Ascending aorta (tissue), 2 donors: ENCODE data around the gene PHKG1. TPM values are rescaled to one million over a fixed set of nuclear protein-coding genes. Genes with fewer than 3 reads are reported as not detected.
"Not testable (repeated sequence)": the region's sequence is repeated elsewhere in the genome, so short reads cannot be mapped to it uniquely, and the experiment has no call there.

Source experiments
- DNase-seq, 2 donors: peaks; one replicate each; pipeline ENCODE4 v3.0.0-alpha.2; 2019; ENCODE audit warnings: low spot score in 2 of 2
- H3K27ac ChIP-seq, 2 donors: fragments of 200-600 bp; sonication (generic); one replicate each; pipeline ENCODE4 v1.5.1; 2016 to 2017; ENCODE audit warnings: mild to moderate bottlenecking in 1 of 2
- H3K27me3 ChIP-seq: fragments of 200-600 bp; sonication (generic); one replicate; pipeline ENCODE4 v1.5.1; 2017
- H3K36me3 ChIP-seq, 2 donors: fragments of 200-600 bp; sonication (generic); one replicate each; pipeline ENCODE4 v1.5.1; 2016
- H3K4me1 ChIP-seq, 2 donors: fragments of 200-600 bp; sonication (generic); one replicate each; pipeline ENCODE4 v1.5.1; 2016 to 2017; ENCODE audit warnings: mild to moderate bottlenecking in 1 of 2
- H3K4me3 ChIP-seq, 2 donors: fragments of 200-600 bp; sonication (generic); one replicate each; pipeline ENCODE4 v1.5.1; 2016 to 2017; ENCODE audit warnings: mild to moderate bottlenecking in 1 of 2
- H3K9me3 ChIP-seq, 2 donors: fragments of 200-600 bp; sonication (generic); one replicate each; pipeline ENCODE4 v1.5.1; 2016
- CTCF ChIP-seq, 3 experiments: fragments of 200-600 bp in 2 of 3; fragments of 450-650 bp in 1 of 3; sonication (generic) in 2 of 3; IDR thresholded peaks; one replicate each; pipeline ENCODE4 v1.5.1; 2016 to 2019; ENCODE audit warnings: antibody characterized with exemption in 3 of 3, mild to moderate bottlenecking in 1 of 3, moderate library complexity in 1 of 3
- intact Hi-C: fragments of 100-400 bp; cut with DNase I; formaldehyde crosslinking; loops from one replicate; pipeline ENCODE4 v1.15.1; 2023
- total RNA-seq: library from RNA; depleted of rRNA; stranded (reverse); fragments of >200 nt; gene quantifications from one replicate; pipeline ENCODE4 v1.1.0, GENCODE V29; 2016

PHKG1 gene
- total RNA-seq, 1 donor from 2014 or later: 1.1 TPM

- Histone ChIP-seq H3K36me3 (peaks cover 36 to 39% of the 10 kb centered on the region in 2 donors), H3K4me3 (peak overlapping the region; percentile 70 to 74), H3K4me1 (peaks cover 0 to 12% of the 10 kb centered on the region in 2 donors), H3K9me3 (no peaks in the 10 kb centered on the region), H3K27ac (peak overlapping the region; percentile 89 to 93), H3K27me3 (no peaks in the 10 kb centered on the region)
- no peak for DNase-seq
- intact Hi-C loops: loop anchor here (5.0 kb wide), 3 partner anchors 67 to 1348 kb away; partner anchors contain the start of gene SEC61G
- TF ChIP-seq CTCF (IDR thresholded peaks at IDR 0.05): no peak
Measured at GRCh38 chr7:56105508-56105907, 12.8 kb upstream of the PHKG1 start.

DNA sequence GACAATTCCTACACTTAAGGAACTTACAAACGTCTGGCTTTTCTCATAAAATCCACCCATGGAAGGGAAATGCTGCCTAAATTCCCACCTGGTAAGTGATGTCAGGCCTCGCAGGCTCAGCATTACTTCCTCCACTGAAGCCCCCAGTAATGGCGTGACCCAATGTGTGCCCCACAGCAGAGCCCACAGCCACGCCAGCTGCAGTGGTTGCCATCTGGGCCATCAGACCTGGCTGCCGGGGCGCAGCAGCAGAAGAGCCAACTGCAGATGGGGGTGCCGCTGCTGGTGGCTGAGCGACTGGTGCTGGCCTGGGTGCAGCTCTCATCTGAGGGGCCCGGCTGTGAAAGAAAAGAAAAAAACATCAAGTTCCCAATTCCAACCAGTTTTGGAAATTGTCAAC is 11.4 kb upstream of the PHKG1 start:
- DNase-seq, intact Hi-C loops: not testable (repeated sequence)
- peaks cover 47 to 51% of the 10 kb centered on the region in 2 donors for H3K36me3 ChIP-seq

GRCh38 chr7:56099653-56100052 is 6.9 kb upstream of the PHKG1 start:
- H3K9me3 ChIP-seq: no peaks in the 10 kb centered on the region
- intact Hi-C loops: no loop called here
- H3K27ac ChIP-seq: no peak overlapping the region
- peaks cover 0 to 2% of the 10 kb centered on the region in 2 donors for H3K4me1 ChIP-seq
- H3K27me3 ChIP-seq: no peaks in the 10 kb centered on the region
- TF ChIP-seq CTCF (IDR thresholded peaks at IDR 0.05): no peak
- no peak overlapping the region for H3K4me3 ChIP-seq
- H3K36me3 ChIP-seq: peaks cover 47 to 54% of the 10 kb centered on the region in 2 donors
- no peak for DNase-seq

More for the DNA sequence above, 11.4 kb upstream of the PHKG1 start:
- not testable (repeated sequence) for H3K27ac ChIP-seq, H3K27me3 ChIP-seq, H3K9me3 ChIP-seq, H3K4me3 ChIP-seq
- H3K4me1 ChIP-seq: peaks cover 0 to 12% of the 10 kb centered on the region in 2 donors

DNA sequence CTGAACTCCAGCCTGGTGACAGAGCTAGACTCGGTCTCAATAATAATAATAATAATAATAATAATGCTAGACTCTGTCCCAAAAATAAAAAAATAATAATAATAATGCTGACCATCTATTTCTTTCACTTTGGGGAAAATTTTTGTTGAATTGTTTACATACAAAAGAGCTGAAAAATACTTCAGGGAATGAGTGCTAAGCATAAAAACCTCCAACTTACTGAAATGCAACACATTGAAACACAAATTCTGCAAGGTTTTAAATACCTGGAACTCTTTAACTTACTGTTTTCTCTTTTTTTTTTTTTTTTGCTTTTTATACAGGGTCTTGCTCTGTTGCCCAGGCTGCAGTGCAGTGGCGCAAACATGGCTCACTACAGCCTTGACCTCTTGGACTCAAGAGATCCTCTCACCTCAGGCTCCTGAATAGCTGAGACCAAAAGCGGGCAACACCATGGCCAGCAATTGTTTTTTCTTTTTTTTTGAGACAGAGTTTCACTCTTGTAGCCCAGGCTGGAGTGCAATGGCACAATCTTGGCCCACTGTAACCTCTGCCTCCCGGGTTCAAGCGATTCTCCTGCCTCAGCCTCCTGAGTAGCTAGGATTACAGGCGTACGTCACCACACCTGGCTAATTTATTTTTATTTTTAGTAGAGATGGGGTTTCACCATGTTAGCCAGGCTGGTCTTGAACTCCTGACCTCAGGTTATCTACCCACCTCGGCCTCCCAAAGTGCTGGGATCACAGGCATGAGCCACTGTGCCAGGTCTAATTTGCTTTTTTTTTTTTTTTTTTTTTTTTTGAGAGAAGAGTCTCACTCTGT is 5.6 kb upstream of the PHKG1 start:
- H3K4me3 ChIP-seq, intact Hi-C loops, H3K9me3 ChIP-seq, DNase-seq, H3K4me1 ChIP-seq, H3K27me3 ChIP-seq: not testable (repeated sequence)
- Histone ChIP-seq H3K36me3 (peaks cover 39 to 44% of the 10 kb centered on the region in 2 donors), H3K27ac (peak overlapping the region in 1 of 2 donors; percentile 48)

- peaks cover 3 to 8% of the 10 kb centered on the region in 2 donors for H3K4me1 ChIP-seq
- DNase-seq: no peak
- no peaks in the 10 kb centered on the region for H3K9me3 ChIP-seq
- intact Hi-C loops: no loop called here
- peak overlapping the region in 1 of 2 donors; percentile 48 for H3K27ac ChIP-seq
- H3K27me3 ChIP-seq: no peaks in the 10 kb centered on the region
- H3K4me3 ChIP-seq: no peak overlapping the region
- H3K36me3 ChIP-seq: peaks cover 32 to 37% of the 10 kb centered on the region in 2 donors
- no peak for TF ChIP-seq CTCF (IDR thresholded peaks at IDR 0.05)
Measured at GRCh38 chr7:56097700-56098099, 4.9 kb upstream of the PHKG1 start.

DNA sequence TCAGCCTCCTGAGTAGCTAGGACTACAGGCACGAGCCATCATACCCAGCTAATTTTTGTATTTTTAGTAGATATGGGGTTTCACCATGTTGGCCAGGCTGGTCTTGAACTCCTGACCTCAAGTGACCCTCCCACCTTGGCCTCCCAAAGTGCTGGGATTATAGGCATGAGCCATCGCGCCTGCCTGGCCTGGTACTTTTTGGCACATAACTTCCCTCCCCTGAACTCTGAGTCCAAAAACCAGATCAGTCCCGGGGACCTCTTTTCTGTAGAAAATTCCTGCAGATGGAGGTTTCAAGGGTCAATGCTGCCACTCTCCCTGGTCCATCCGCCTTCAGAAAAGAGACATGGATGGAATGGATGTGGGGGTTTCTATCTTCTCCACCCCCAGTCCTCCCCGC is 364 bp downstream of the PHKG1 start:
- peak overlapping the region; percentile 13 to 37 for H3K4me3 ChIP-seq
- H3K27ac ChIP-seq: peak overlapping the region; percentile 77 to 86
- DNase-seq: not testable (repeated sequence)

GRCh38 chr7:56091591-56091990 is 1.2 kb downstream of the PHKG1 start:
- Histone ChIP-seq H3K4me1 (peaks cover 3 to 12% of the 10 kb centered on the region in 2 donors), H3K27ac (peak overlapping the region; percentile 77 to 86), H3K4me3 (no peak overlapping the region), H3K36me3 (peaks cover 14 to 16% of the 10 kb centered on the region in 2 donors), H3K9me3 (no peaks in the 10 kb centered on the region), H3K27me3 (no peaks in the 10 kb centered on the region)
- TF ChIP-seq CTCF (IDR thresholded peaks at IDR 0.05): no peak
- intact Hi-C loops: loop anchor here (5.0 kb wide), 2 partner anchors 96 to 519 kb away; partner anchors contain the start of gene VOPP1
- peak; percentile 53 to 85 for DNase-seq

More for the DNA sequence above, 364 bp downstream of the PHKG1 start:
- Histone ChIP-seq H3K4me1 (peaks cover 3 to 12% of the 10 kb centered on the region in 2 donors), H3K36me3 (peaks cover 10 to 11% of the 10 kb centered on the region in 2 donors)
- not testable (repeated sequence) for H3K9me3 ChIP-seq, H3K27me3 ChIP-seq
- intact Hi-C loops: loop anchor here (2.0 to 5.0 kb wide), 3 partner anchors 14 to 520 kb away; partner anchors contain the start of genes CHCHD2 and VOPP1
